AG04450 (cell line): ENCODE results near the gene ATP11A. TPM values are rescaled to one million over a fixed set of nuclear protein-coding genes. Genes with fewer than 3 reads are reported as not detected.

Experiments used
- CTCF ChIA-PET: fragments of 300-600, 350-600 bp; formaldehyde crosslinking; extraction: SDS; loops from one replicate; lab custom pipeline; 2022; ENCODE audit warnings: antibody characterized with exemption, inconsistent platforms; lab: Charles Lee
- POLR2A ChIA-PET: fragments of 350-600 bp; formaldehyde crosslinking; extraction: SDS; loops from one replicate; lab custom pipeline; 2021; ENCODE audit warnings: antibody characterized with exemption, inconsistent platforms; lab: Yijun Ruan, JAX
- DNase-seq: peaks from one replicate; pipeline ENCODE4 v3.0.0-alpha.2; 2011; ENCODE audit warnings: low read depth, low spot score
- H3K27ac ChIP-seq: one replicate; pipeline ENCODE4 v1.5.1; 2012; ENCODE audit warnings: low read depth, low read length, control low read depth
- H3K27me3 ChIP-seq: one replicate; pipeline ENCODE4 v1.6.0; 2012; ENCODE audit warnings: low read length; ENCODE audit not compliant: control insufficient read depth, insufficient read depth
- H3K4me3 ChIP-seq: 2 replicates; pipeline ENCODE4 v1.5.1; 2011; ENCODE audit warnings: mild to moderate bottlenecking, low read depth, low read length, control low read depth
- H3K9me3 ChIP-seq: 2 replicates; pipeline ENCODE4 v1.5.1; 2012; ENCODE audit warnings: low read length; ENCODE audit not compliant: control insufficient read depth, insufficient read depth
- polyA plus RNA-seq: library from polyadenylated mRNA; depleted of rRNA; stranded (reverse); fragments of >200 nt; gene quantifications from 2 replicates; pipeline ENCODE4 v1.2.3, GENCODE V29; 2011
- TF ChIP-seq, protein P1 (sequence below): IDR thresholded peaks from 2 replicates; pipeline ENCODE4 v1.5.1; 2011; ENCODE audit warnings: low read depth, low read length, control low read depth, inconsistent platforms

The ATP11A gene
- polyA plus RNA-seq, 1 experiment: 5.8 TPM

DNA sequence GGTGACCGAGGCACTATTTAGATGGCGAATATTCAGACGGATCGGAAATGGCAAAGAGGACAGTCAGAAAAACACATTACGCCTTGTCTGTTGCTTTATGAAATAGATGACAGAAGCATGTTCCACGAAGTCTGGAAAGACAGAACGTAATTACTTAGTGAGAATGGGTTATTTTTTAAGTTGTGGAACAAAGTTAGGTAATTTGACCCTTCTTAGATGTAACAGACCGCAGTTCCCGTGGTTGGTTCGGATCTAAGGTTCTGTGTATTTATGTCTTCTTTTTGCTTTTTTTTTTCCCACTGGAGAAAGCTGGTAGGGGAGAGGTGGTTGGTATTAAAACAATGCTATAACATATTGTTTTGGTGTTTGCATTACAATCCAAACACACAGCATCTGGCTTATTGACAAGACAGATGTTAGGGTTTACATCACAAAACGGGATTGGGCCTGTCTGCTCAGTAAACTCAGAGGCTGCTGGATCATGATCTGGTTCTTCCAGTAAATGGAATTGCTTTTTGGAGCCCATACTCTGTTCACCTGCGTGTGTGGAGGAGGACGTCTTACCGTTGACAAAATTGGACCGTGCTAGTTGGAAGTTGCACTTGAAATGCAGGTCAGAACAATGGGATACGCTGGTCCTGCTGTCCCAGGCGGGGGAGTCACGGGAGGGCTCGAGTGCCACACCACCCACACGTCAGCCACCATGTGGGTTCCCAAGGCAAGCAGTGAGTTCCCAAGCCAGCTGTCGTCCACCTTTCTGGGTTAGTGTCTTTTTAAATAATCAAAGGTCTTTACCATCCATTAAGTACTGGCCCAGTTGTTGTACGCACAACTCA is 13.8 kb downstream of the ATP11A start:
- TF ChIP-seq, protein P1, sequence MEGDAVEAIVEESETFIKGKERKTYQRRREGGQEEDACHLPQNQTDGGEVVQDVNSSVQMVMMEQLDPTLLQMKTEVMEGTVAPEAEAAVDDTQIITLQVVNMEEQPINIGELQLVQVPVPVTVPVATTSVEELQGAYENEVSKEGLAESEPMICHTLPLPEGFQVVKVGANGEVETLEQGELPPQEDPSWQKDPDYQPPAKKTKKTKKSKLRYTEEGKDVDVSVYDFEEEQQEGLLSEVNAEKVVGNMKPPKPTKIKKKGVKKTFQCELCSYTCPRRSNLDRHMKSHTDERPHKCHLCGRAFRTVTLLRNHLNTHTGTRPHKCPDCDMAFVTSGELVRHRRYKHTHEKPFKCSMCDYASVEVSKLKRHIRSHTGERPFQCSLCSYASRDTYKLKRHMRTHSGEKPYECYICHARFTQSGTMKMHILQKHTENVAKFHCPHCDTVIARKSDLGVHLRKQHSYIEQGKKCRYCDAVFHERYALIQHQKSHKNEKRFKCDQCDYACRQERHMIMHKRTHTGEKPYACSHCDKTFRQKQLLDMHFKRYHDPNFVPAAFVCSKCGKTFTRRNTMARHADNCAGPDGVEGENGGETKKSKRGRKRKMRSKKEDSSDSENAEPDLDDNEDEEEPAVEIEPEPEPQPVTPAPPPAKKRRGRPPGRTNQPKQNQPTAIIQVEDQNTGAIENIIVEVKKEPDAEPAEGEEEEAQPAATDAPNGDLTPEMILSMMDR: no peak
- DNase-seq: no peak
- ChIA-PET POLR2A (no interaction called here), CTCF (no interaction called here)
- H3K4me3 ChIP-seq: no peak overlapping the region
- no peak overlapping the region for H3K27ac ChIP-seq
- no peaks in the 10 kb centered on the region for H3K27me3 ChIP-seq
- no peaks in the 10 kb centered on the region; the same call in 1 of the 2 replicates for H3K9me3 ChIP-seq

DNA sequence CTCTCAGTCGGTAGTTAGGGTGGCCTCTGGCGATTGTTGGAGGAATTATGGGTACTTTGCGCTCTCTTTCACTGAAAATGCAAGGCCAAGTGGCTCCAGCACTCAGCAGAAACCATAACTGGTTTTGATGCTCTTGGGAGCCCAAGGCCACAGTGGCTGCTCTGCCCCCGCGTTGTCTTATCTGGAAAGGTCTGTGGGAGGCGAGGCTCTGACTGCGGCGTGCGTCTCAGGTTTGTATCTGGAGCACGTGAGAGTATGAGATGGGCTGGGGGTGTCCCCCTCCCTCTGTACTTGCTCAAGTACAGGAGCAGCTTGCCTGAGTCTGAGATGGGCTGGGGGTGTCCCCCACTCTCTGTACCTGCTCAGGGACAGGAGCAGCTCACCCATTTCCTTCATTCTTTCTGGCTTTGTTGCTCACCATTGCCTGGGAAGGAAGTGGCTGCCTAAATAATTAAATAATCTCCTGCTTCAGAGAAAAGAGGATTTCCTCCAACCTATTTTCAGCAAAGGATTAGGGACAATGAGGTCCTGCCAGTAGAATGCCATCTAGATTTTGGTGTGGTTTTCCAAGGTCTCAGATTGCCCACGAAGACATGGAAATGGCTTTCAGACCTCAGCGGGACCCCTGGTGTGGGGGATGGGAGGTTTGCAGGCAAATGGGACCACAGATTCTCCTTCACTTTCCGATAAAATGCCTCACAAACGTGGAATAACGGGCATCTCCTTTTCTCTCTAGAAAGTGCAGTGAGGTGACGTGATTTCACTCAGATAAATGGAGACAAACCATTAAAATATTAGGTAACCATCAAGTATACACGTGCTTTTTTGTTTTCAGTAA is 14.7 kb downstream of the ATP11A start:
- TF ChIP-seq, protein P1: no peak
- Histone ChIP-seq H3K27ac (no peak overlapping the region), H3K27me3 (no peaks in the 10 kb centered on the region), H3K9me3 (no peaks in the 10 kb centered on the region; the same call in 1 of the 2 replicates), H3K4me3 (no peak overlapping the region)
- ChIA-PET POLR2A (no interaction called here), CTCF (no interaction called here)
- DNase-seq: no peak

DNA sequence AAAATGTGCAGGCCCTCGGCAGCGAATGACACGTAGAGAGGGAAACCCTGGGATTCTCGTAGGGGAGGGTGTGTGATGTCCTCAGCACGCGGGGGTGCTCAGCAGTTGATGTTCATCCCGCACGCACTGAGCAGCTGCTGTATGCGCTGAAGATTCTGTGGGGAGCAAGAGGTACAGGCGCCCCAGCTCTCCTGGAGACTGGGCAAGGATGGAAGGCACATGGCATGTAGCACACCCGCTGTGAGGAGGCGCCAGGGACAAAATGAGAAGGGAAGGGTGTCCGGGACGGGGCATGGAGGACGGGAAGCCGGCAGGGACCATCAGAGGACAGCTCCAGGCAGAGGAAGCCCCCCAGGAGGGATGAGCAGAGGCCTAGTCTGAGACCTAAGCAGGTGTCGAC is 15.4 kb downstream of the ATP11A start:
- CTCF ChIA-PET: no interaction called here
- TF ChIP-seq, protein P1: no peak
- Histone ChIP-seq H3K4me3 (no peak overlapping the region), H3K9me3 (no peaks in the 10 kb centered on the region; the same call in 1 of the 2 replicates), H3K27ac (no peak overlapping the region), H3K27me3 (no peaks in the 10 kb centered on the region)
- POLR2A ChIA-PET: interaction anchor here (0.6 kb wide), 1 partner anchor 8 kb away, joined by 3 read pairs; no protein-coding TSS in a partner anchor
- no peak for DNase-seq

DNA sequence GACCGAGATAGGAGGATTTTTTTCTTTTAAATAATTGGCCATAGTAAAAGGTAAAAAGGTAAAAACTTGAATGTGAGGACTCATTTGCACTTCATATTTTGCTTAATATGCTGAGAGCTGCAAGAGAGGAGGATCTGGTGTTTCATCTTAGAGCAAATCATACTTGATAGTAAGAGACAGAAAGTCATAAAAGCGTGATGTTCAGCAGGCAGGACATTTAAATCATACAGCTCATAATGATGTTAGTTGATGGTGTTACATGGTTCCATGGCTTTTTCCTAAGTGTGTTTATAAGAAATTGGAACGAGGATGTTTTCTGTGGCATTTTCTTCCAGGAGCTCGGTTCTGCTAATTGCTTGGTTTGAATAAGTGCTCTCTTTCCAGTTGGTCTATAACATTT is 16.3 kb downstream of the ATP11A start:
- no peaks in the 10 kb centered on the region for H3K27me3 ChIP-seq

More for the DNA sequence above, 16.3 kb downstream of the ATP11A start:
- TF ChIP-seq, protein P1: no peak
- POLR2A ChIA-PET: no interaction called here
- Histone ChIP-seq H3K9me3 (no peaks in the 10 kb centered on the region; the same call in 1 of the 2 replicates), H3K27ac (no peak overlapping the region), H3K4me3 (no peak overlapping the region)
- CTCF ChIA-PET: no interaction called here
- no peak for DNase-seq
